Esophagus muscularis mucosa (tissue), 4 donors: Measurements from ENCODE around the gene ARHGEF39. TPM values are rescaled to one million over a fixed set of nuclear protein-coding genes. Genes with fewer than 3 reads are reported as not detected.
"Not testable (repeated sequence)": the region's sequence is repeated elsewhere in the genome, so short reads cannot be mapped to it uniquely, and the experiment has no call there.

Experiments
- DNase-seq: peaks from one replicate; pipeline ENCODE4 v3.0.0-alpha.2; 2017; ENCODE audit errors: extremely low spot score
- H3K27ac ChIP-seq, 4 donors: fragments of 200-600 bp; sonication (generic); replicated peaks in 1 of 4; 1 replicate in 3 of 4; 2 replicates in 1 of 4; pipeline ENCODE4 v1.5.1; 2016 to 2019; ENCODE audit warnings: mild to moderate bottlenecking in 1 of 4
- H3K27me3 ChIP-seq, 4 donors: fragments of 200-600 bp; sonication (generic); one replicate each; pipeline versions ENCODE4 v1.5.1 to v1.6.0; 2016 to 2019
- H3K36me3 ChIP-seq, 4 donors: fragments of 200-600 bp; sonication (generic); one replicate each; pipeline ENCODE4 v1.5.1; 2016 to 2019
- H3K4me1 ChIP-seq, 4 donors: fragments of 200-600 bp; sonication (generic); one replicate each; pipeline ENCODE4 v1.5.1; 2016 to 2019
- H3K4me3 ChIP-seq, 4 donors: fragments of 200-600 bp; sonication (generic); 1 replicate in 2 of 4; 2 replicates in 2 of 4; pipeline ENCODE4 v1.5.1; 2016 to 2019; ENCODE audit warnings: mild to moderate bottlenecking in 4 of 4, moderate library complexity in 1 of 4
- H3K9me3 ChIP-seq, 4 donors: fragments of 200-600 bp; sonication (generic); 1 replicate in 3 of 4; 2 replicates in 1 of 4; pipeline ENCODE4 v1.5.1; 2016 to 2019
- CTCF ChIP-seq, 3 experiments: fragments of 200-600 bp in 2 of 3; fragments of 450-650 bp in 1 of 3; sonication (generic) in 2 of 3; IDR thresholded peaks; one replicate each; pipeline ENCODE4 v1.5.1; 2017 to 2019; ENCODE audit warnings: antibody characterized with exemption in 3 of 3, mild to moderate bottlenecking in 2 of 3, moderate library complexity in 1 of 3
- EP300 ChIP-seq: sonication (generic); formaldehyde crosslinking; IDR thresholded peaks from one replicate; pipeline ENCODE4 v1.6.1; 2017; ENCODE audit warnings: antibody characterized with exemption
- POLR2A ChIP-seq: fragments of 450-650 bp; IDR thresholded peaks from one replicate; pipeline ENCODE4 v1.6.1; 2017; ENCODE audit warnings: antibody characterized with exemption, moderate library complexity, mild to moderate bottlenecking, low read depth
- POLR2AphosphoS5 ChIP-seq, 2 donors: sonication (generic); formaldehyde crosslinking; IDR thresholded peaks; one replicate each; pipeline ENCODE4 v1.6.1; 2017; ENCODE audit warnings: antibody characterized with exemption in 2 of 2
- whole genome bisulfite sequencing: methylation state at CpG from one replicate; pipeline ENCODE4 v1.1.5; 2018; 5-methylcytosine and 5-hydroxymethylcytosine counted together
- intact Hi-C: fragments of 100-400 bp; cut with DNase I; formaldehyde crosslinking; loops from one replicate; pipeline ENCODE4 v1.15.1; 2023
- total RNA-seq, 4 donors: library from RNA; depleted of rRNA; stranded (reverse); fragments of >200 nt; gene quantifications; one replicate each; pipeline versions ENCODE4 v1.1.0 to v1.2.1, GENCODE V29; 2016

ARHGEF39 gene
- total RNA-seq, 4 donors from 2014 or later, result 1.3 to 3.3 (median 1.7) TPM

- Histone ChIP-seq H3K36me3 (peaks cover 0 to 5% (median 0%) of the 10 kb centered on the region in 4 donors), H3K27me3 (no peaks in the 10 kb centered on the region), H3K9me3 (no peaks in the 10 kb centered on the region), H3K4me3 (no peak overlapping the region), H3K4me1 (peaks cover 0 to 2% (median 0%) of the 10 kb centered on the region in 4 donors), H3K27ac (no peak overlapping the region)
- TF ChIP-seq POLR2AphosphoS5 (IDR thresholded peaks at IDR 0.05) (no peak), POLR2A (no peak), EP300 (no peak), CTCF (IDR thresholded peaks at IDR 0.05) (no peak)
- 79% methylated on average over 1 of the region's 1 CpG for WGBS
- no peak for DNase-seq
- intact Hi-C loops, result no loop called here
These were observed 25.4 kb downstream of the ARHGEF39 start for GRCh38 chr9:35639631-35640030.

GRCh38 chr9:35639225-35639624, 25.8 kb downstream of the ARHGEF39 start:
- H3K27me3 ChIP-seq, H3K36me3 ChIP-seq, DNase-seq, intact Hi-C loops, H3K4me1 ChIP-seq, H3K27ac ChIP-seq, H3K9me3 ChIP-seq, H3K4me3 ChIP-seq: not testable (repeated sequence)
- 54% methylated on average over 1 of the region's 1 CpG for WGBS

- H3K4me3 ChIP-seq, H3K4me1 ChIP-seq, H3K36me3 ChIP-seq, DNase-seq, H3K27ac ChIP-seq, H3K9me3 ChIP-seq, H3K27me3 ChIP-seq, intact Hi-C loops: not testable (repeated sequence)
- WGBS, result 76% methylated on average over 7 of the region's 8 CpGs
These were observed 26.2 kb downstream of the ARHGEF39 start for GRCh38 chr9:35638751-35639150.

GRCh38 chr9:35637427-35637955, 27.5 kb downstream of the ARHGEF39 start:
- H3K36me3 ChIP-seq, H3K9me3 ChIP-seq, H3K27ac ChIP-seq, H3K4me1 ChIP-seq, intact Hi-C loops, H3K27me3 ChIP-seq, DNase-seq, H3K4me3 ChIP-seq: not testable (repeated sequence)
- WGBS, result 95% methylated on average over 9 of the region's 9 CpGs

GRCh38 chr9:35636877-35637246, 28.1 kb downstream of the ARHGEF39 start:
- H3K36me3 ChIP-seq, DNase-seq, H3K27me3 ChIP-seq, H3K27ac ChIP-seq, H3K4me3 ChIP-seq, H3K9me3 ChIP-seq, H3K4me1 ChIP-seq, intact Hi-C loops: not testable (repeated sequence)
- WGBS, result 97% methylated on average over 6 of the region's 6 CpGs

- peaks cover 0 to 2% (median 0%) of the 10 kb centered on the region in 4 donors for H3K4me1 ChIP-seq
- no peaks in the 10 kb centered on the region for H3K9me3 ChIP-seq
- WGBS, result 84% methylated on average over 9 of the region's 9 CpGs
- intact Hi-C loops, result no loop called here
- H3K36me3 ChIP-seq, result peaks cover 0 to 5% (median 0%) of the 10 kb centered on the region in 4 donors
- H3K27ac ChIP-seq, result no peak overlapping the region
- H3K27me3 ChIP-seq, result no peaks in the 10 kb centered on the region
- H3K4me3 ChIP-seq, result no peak overlapping the region
- TF ChIP-seq CTCF (IDR thresholded peaks at IDR 0.05) (no peak), EP300 (no peak), POLR2AphosphoS5 (IDR thresholded peaks at IDR 0.05) (no peak), POLR2A (no peak)
- DNase-seq, result no peak
These were observed 28.7 kb downstream of the ARHGEF39 start for GRCh38 chr9:35636135-35636876.

GRCh38 chr9:35635730-35636129, 29.3 kb downstream of the ARHGEF39 start:
- TF ChIP-seq POLR2A (no peak), POLR2AphosphoS5 (IDR thresholded peaks at IDR 0.05) (no peak), EP300 (no peak), CTCF (IDR thresholded peaks at IDR 0.05) (no peak)
- H3K27ac ChIP-seq, result no peak overlapping the region

More at GRCh38 chr9:35635730-35636129, 29.3 kb downstream of the ARHGEF39 start:
- Histone ChIP-seq H3K4me3 (no peak overlapping the region), H3K27me3 (no peaks in the 10 kb centered on the region), H3K36me3 (peaks cover 0 to 3% (median 0%) of the 10 kb centered on the region in 4 donors), H3K4me1 (peaks cover 0 to 2% (median 0%) of the 10 kb centered on the region in 4 donors), H3K9me3 (no peaks in the 10 kb centered on the region)
- intact Hi-C loops, result no loop called here
- DNase-seq, result no peak
